Keratinocyte (primary cell): ENCODE measurements around the gene DNAJA4. TPM values are rescaled to one million over a fixed set of nuclear protein-coding genes. Genes with fewer than 3 reads are reported as not detected.

Experiments used
- DNase-seq: peaks from one replicate; pipeline ENCODE4 v3.0.0-alpha.2; 2011; ENCODE audit warnings: low read depth, missing footprints, low spot score
- FAIRE-seq: peaks from 2 replicates; lab custom pipeline; 2011; peaks lifted over from hg19 to GRCh38; lab: Jason Lieb, UNC
- H2AFZ ChIP-seq: 2 replicates; pipeline ENCODE4 v1.6.0; 2012; ENCODE audit warnings: low read length, control low read depth, inconsistent platforms; ENCODE audit not compliant: control insufficient read depth
- H3K27ac ChIP-seq: 2 replicates; pipeline ENCODE4 v1.5.1; 2011; ENCODE audit warnings: low read length; ENCODE audit not compliant: control insufficient read depth, insufficient read depth
- H3K27me3 ChIP-seq: 3 replicates; pipeline ENCODE4 v1.6.0; 2011; ENCODE audit warnings: low read length; ENCODE audit not compliant: control insufficient read depth, insufficient read depth; ENCODE audit errors: extremely low read depth
- H3K36me3 ChIP-seq, 2 experiments: 2 replicates in 1 of 2; 3 replicates in 1 of 2; pipeline ENCODE4 v1.5.1; 2011; ENCODE audit warnings: low read length in 2 of 2, mild to moderate bottlenecking in 1 of 2; ENCODE audit not compliant: control insufficient read depth in 2 of 2, insufficient read depth in 2 of 2; ENCODE audit errors: extremely low read depth in 1 of 2
- H3K4me1 ChIP-seq: 3 replicates; pipeline ENCODE4 v1.5.1; 2011; ENCODE audit warnings: low read length; ENCODE audit not compliant: control insufficient read depth, insufficient read depth; ENCODE audit errors: extremely low read depth
- H3K4me2 ChIP-seq: 3 replicates; pipeline ENCODE4 v1.6.0; 2011; ENCODE audit warnings: low read depth, low read length; ENCODE audit not compliant: control insufficient read depth, insufficient read depth; ENCODE audit errors: extremely low read depth
- H3K4me3 ChIP-seq, 3 experiments: fragments of 200-600 bp in 1 of 3; sonication (generic) in 1 of 3; 2 replicates in 2 of 3; 3 replicates in 1 of 3; pipeline ENCODE4 v1.5.1; 2011 to 2016; ENCODE audit warnings: low read length in 3 of 3, mild to moderate bottlenecking in 3 of 3, control low read depth in 2 of 3, inconsistent platforms in 1 of 3, low read depth in 1 of 3, mixed read lengths in 1 of 3, mixed run types in 1 of 3, moderate library complexity in 1 of 3; ENCODE audit not compliant: control insufficient read depth in 2 of 3, insufficient read depth in 2 of 3; ENCODE audit errors: extremely low read depth in 1 of 3
- H3K79me2 ChIP-seq: 2 replicates; pipeline ENCODE4 v1.6.0; 2012; ENCODE audit warnings: low read length; ENCODE audit not compliant: control insufficient read depth, insufficient read depth
- H3K9ac ChIP-seq: 3 replicates; pipeline ENCODE4 v1.6.0; 2011; ENCODE audit warnings: low read length; ENCODE audit not compliant: control insufficient read depth, insufficient read depth; ENCODE audit errors: extremely low read depth
- H3K9me1 ChIP-seq: 3 replicates; pipeline ENCODE4 v1.6.0; 2011; ENCODE audit warnings: low read length; ENCODE audit not compliant: control insufficient read depth, insufficient read depth; ENCODE audit errors: extremely low read depth
- H3K9me3 ChIP-seq: 2 replicates; pipeline ENCODE4 v1.5.1; 2012; ENCODE audit warnings: low read depth, low read length; ENCODE audit not compliant: control insufficient read depth
- H4K20me1 ChIP-seq: 3 replicates; pipeline ENCODE4 v1.6.0; 2011; ENCODE audit warnings: low read length; ENCODE audit not compliant: control insufficient read depth, insufficient read depth; ENCODE audit errors: extremely low read depth
- EZH2 ChIP-seq: IDR thresholded peaks from one replicate; pipeline ENCODE4 v1.6.1; 2012; ENCODE audit warnings: inconsistent platforms, mild to moderate bottlenecking, low read length, moderate library complexity
- dilution Hi-C: fragments of 300-500 bp; cut with MboI; formaldehyde crosslinking; loops from one replicate; pipeline ENCODE4 v1.7.0; 2020; ENCODE audit warnings: low sequenced_read_pairs; ENCODE audit not compliant: extremely low pct_ligation_motif_present
- polyA plus RNA-seq, 5 experiments: library from polyadenylated mRNA; depleted of rRNA in 3 of 5; stranded (reverse) in 3 of 5; stranded (forward) in 1 of 5; unstranded in 1 of 5; fragments of >200 nt; gene quantifications; 1 replicate in 1 of 5; 2 replicates in 3 of 5; 3 replicates in 1 of 5; pipeline versions ENCODE4 v1.2.1 to v1.2.3, GENCODE V29; 2011 to 2012; ENCODE audit warnings: missing spikeins in 2 of 5, low read depth in 1 of 5, low replicate concordance in 1 of 5
- TF ChIP-seq, protein P1 (sequence below), 3 experiments: IDR thresholded peaks in 1 of 3; conservative IDR thresholded peaks in 1 of 3; optimal IDR thresholded peaks in 1 of 3; 2 replicates in 2 of 3; 3 replicates in 1 of 3; pipeline versions ENCODE3 to v1.5.1; 2011; ENCODE audit warnings: low read length in 3 of 3, mild to moderate bottlenecking in 3 of 3, moderate library complexity in 2 of 3, control low read depth in 1 of 3, inconsistent platforms in 1 of 3; ENCODE audit not compliant: insufficient read depth in 2 of 3; ENCODE audit errors: extremely low read depth in 1 of 3

DNAJA4 gene
- polyA plus RNA-seq, 1 donor (not counting 4 experiments of a cell fraction or from before 2014, with no cell fraction given): 4.1 TPM

DNA sequence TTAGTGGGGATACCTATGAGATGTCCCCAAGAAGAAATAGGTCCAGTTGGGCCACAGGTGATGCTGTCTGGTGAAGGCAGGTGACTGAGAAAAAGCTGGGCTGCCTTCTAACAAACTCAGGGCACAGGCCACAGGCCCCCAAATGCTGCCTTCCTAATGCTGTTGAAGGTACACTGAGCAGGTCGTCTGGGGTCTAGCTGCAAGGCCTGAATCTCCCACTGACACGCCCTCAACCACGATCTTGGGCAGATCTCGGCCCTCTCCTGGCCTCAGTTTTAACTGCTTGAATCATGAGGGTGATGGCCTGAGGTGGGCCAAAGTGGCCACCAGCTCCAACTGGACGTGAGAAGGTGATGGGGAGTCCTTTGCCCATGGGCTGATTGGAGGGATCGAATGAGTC is 27.9 kb upstream of the DNAJA4 start:
- no peak for DNase-seq

DNA sequence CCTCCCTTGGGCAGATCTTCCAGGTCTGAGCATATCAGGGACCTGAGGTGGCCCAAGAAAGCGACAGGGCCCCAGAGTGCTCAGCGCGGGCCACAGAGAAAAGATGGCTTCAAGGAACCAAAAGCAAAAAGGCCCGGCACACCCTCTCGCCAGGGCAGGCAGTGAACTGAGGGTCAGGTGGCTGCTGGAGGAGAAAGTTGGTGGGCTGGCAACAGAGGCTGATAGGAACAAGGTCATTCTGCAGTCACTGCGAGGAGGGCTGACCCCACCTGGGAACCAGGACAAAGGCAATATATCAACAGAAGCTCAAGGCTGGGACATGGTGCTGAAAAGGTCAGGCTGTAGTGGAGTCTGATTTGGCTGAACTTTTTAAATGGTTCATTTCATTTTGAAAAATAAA is 27.2 kb upstream of the DNAJA4 start:
- no peak overlapping the region for H3K27ac ChIP-seq
- no peak overlapping the region for H3K4me3 ChIP-seq
- H3K9ac ChIP-seq: no peak overlapping the region
- no peaks in the 10 kb centered on the region for H3K4me1 ChIP-seq
- no peak for FAIRE-seq
- DNase-seq: no peak
- no peak overlapping the region for H3K4me2 ChIP-seq
- no peak overlapping the region for H2AFZ ChIP-seq
- peaks cover 11% of the 10 kb centered on the region for H3K27me3 ChIP-seq
- TF ChIP-seq, protein P1, sequence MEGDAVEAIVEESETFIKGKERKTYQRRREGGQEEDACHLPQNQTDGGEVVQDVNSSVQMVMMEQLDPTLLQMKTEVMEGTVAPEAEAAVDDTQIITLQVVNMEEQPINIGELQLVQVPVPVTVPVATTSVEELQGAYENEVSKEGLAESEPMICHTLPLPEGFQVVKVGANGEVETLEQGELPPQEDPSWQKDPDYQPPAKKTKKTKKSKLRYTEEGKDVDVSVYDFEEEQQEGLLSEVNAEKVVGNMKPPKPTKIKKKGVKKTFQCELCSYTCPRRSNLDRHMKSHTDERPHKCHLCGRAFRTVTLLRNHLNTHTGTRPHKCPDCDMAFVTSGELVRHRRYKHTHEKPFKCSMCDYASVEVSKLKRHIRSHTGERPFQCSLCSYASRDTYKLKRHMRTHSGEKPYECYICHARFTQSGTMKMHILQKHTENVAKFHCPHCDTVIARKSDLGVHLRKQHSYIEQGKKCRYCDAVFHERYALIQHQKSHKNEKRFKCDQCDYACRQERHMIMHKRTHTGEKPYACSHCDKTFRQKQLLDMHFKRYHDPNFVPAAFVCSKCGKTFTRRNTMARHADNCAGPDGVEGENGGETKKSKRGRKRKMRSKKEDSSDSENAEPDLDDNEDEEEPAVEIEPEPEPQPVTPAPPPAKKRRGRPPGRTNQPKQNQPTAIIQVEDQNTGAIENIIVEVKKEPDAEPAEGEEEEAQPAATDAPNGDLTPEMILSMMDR (optimal IDR thresholded peaks at IDR 0.05 in 1 of 3, IDR thresholded peaks at IDR 0.05 in 1 of 3, conservative IDR thresholded peaks at IDR 0.05 in 1 of 3; ENCODE audit: extremely low read depth in 1 of 3, insufficient read depth in 2 of 3, low read length in 3 of 3): no peak
- TF ChIP-seq EZH2: no peak
- H4K20me1 ChIP-seq: no peaks in the 10 kb centered on the region
- no peaks in the 10 kb centered on the region for H3K9me3 ChIP-seq
- H3K79me2 ChIP-seq: no peaks in the 10 kb centered on the region
- dilution Hi-C loops: no loop called here
- H3K36me3 ChIP-seq: no peaks in the 10 kb centered on the region
- H3K9me1 ChIP-seq: no peaks in the 10 kb centered on the region

More for the DNA sequence above, 27.9 kb upstream of the DNAJA4 start:
- no peak overlapping the region for H3K27ac ChIP-seq
- no peaks in the 10 kb centered on the region for H4K20me1 ChIP-seq
- TF ChIP-seq, protein P1 (optimal IDR thresholded peaks at IDR 0.05 in 1 of 3, IDR thresholded peaks at IDR 0.05 in 1 of 3, conservative IDR thresholded peaks at IDR 0.05 in 1 of 3; ENCODE audit: extremely low read depth in 1 of 3, insufficient read depth in 2 of 3, low read length in 3 of 3): no peak
- no peak for TF ChIP-seq EZH2
- H3K27me3 ChIP-seq: peaks cover 11% of the 10 kb centered on the region
- H3K4me1 ChIP-seq: no peaks in the 10 kb centered on the region
- H3K9ac ChIP-seq: no peak overlapping the region
- no peaks in the 10 kb centered on the region for H3K79me2 ChIP-seq
- no peaks in the 10 kb centered on the region for H3K9me3 ChIP-seq
- H3K4me2 ChIP-seq: no peak overlapping the region
- FAIRE-seq: no peak
- no peak overlapping the region for H3K4me3 ChIP-seq
- dilution Hi-C loops: no loop called here
- H3K36me3 ChIP-seq: no peaks in the 10 kb centered on the region
- H3K9me1 ChIP-seq: no peaks in the 10 kb centered on the region
- no peak overlapping the region for H2AFZ ChIP-seq
